ENCODE measurements around the gene PARVB. TPM values are rescaled to one million over a fixed set of nuclear protein-coding genes. Genes with fewer than 3 reads are reported as not detected.

PARVB gene
- polyA plus RNA-seq, 1 experiment: 65.8 TPM

DNA sequence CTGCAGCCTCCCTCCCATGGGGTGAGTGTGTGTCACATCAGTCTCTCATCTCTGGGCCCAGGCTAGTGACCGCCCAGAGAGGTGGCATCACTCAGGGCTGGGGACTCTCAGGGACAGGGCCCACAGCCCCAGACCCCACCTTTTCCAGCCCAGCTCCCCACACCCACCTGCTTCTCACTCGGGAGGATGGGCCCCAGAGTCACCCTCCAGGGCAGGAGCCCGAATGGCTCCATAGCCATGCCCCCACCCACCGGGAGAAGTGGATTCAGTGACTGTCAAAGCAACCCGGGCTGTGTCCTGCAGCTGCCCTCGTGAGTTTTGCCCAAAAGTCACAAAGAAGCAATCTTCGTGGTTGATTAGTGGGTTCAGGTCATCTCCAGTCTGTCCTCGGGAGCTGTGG is 182.6 kb downstream of the PARVB start:
- ChIA-PET CTCF (interaction anchor here (1.0 kb wide), 1 partner anchor 9 kb away, joined by 3 read pairs; no protein-coding TSS in a partner anchor), POLR2A (no interaction called here)
- TF ChIP-seq, protein P1, sequence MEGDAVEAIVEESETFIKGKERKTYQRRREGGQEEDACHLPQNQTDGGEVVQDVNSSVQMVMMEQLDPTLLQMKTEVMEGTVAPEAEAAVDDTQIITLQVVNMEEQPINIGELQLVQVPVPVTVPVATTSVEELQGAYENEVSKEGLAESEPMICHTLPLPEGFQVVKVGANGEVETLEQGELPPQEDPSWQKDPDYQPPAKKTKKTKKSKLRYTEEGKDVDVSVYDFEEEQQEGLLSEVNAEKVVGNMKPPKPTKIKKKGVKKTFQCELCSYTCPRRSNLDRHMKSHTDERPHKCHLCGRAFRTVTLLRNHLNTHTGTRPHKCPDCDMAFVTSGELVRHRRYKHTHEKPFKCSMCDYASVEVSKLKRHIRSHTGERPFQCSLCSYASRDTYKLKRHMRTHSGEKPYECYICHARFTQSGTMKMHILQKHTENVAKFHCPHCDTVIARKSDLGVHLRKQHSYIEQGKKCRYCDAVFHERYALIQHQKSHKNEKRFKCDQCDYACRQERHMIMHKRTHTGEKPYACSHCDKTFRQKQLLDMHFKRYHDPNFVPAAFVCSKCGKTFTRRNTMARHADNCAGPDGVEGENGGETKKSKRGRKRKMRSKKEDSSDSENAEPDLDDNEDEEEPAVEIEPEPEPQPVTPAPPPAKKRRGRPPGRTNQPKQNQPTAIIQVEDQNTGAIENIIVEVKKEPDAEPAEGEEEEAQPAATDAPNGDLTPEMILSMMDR (IDR thresholded peaks at IDR 0.05; ENCODE audit: insufficient read depth, low read depth, low read length): no peak
- DNase-seq (ENCODE audit: low read depth): no peak
- peaks cover 3% of the 10 kb centered on the region; the same call in 1 of the 2 replicates for H3K27me3 ChIP-seq (ENCODE audit: control insufficient read depth, insufficient read depth, low read length)
- no peaks in the 10 kb centered on the region for H3K36me3 ChIP-seq (ENCODE audit: control insufficient read depth, insufficient read depth, low read length)
- no peak overlapping the region for H3K4me3 ChIP-seq (ENCODE audit: low read depth, low read length)

DNA sequence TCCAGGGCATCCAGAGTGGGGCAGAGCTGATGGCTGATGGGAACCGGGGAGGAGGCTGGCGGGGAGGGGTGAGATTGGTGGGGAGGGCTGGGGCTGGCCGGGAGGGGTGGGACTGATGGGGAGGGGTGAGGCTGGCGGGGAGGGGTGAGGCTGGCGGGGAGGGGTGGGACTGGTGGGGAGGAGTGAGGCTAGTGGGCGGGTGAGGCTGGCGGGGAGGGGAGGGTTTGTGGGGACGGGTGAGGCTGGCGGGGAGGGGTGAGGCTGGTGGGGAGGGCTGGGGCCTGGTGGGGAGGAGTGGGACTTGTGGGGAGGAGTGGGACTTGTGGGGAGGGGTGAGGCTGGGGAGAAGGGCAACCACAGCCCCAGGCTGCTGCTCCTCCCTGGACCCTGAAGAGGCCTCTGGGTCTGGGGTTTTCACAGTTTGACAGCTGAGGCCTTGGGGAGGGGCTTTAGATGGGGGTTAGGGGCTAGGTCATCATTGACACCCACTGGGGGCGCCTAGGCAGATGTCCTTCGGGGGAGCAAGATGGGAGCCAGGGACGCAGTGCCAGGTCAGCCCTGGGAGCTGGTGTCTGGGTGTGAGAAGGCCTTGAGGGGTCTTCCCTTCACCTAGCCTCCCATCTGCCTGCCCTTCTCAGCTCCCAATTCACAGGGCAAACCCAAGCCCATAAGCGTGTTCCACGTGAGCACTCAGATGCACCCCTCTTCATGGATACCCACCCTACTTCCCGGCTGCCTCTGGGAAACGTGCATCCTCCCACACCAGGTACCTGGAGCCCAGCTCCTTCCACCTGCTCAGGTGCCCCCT is 183.3 kb downstream of the PARVB start:
- peaks cover 4% of the 10 kb centered on the region; the same call in 1 of the 2 replicates for H3K27me3 ChIP-seq (ENCODE audit: control insufficient read depth, insufficient read depth, low read length)
- H3K4me3 ChIP-seq (ENCODE audit: low read depth, low read length): no peak overlapping the region
- TF ChIP-seq, protein P1 (IDR thresholded peaks at IDR 0.05; ENCODE audit: insufficient read depth, low read depth, low read length): no peak
- no peaks in the 10 kb centered on the region for H3K36me3 ChIP-seq (ENCODE audit: control insufficient read depth, insufficient read depth, low read length)
- ChIA-PET CTCF (interaction anchor here (1.0 kb wide), 1 partner anchor 8 kb away, joined by 3 read pairs; no protein-coding TSS in a partner anchor), POLR2A (no interaction called here)
- DNase-seq (ENCODE audit: low read depth): no peak

DNA sequence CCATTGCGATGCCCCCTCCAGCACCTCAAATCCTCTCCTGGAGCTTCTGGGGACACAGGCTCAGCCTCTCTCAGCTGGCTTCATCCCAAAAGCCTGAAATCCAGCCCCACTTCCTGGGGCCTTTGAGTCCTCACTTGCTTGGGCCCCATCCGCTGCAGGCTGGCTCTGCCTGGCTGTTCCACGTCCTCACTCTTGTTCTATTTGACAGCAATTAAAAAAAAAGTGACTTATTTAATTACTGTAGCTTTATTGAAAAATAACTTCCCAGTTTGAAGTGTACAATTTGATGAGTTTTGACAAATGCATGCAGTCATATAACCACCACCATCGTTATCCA is 183.8 kb downstream of the PARVB start:
- DNase-seq (ENCODE audit: low read depth): no peak
- TF ChIP-seq, protein P1 (IDR thresholded peaks at IDR 0.05; ENCODE audit: insufficient read depth, low read depth, low read length): no peak
- ChIA-PET CTCF (no interaction called here), POLR2A (no interaction called here)
- peaks cover 4% of the 10 kb centered on the region; the same call in 1 of the 2 replicates for H3K27me3 ChIP-seq (ENCODE audit: control insufficient read depth, insufficient read depth, low read length)
- no peaks in the 10 kb centered on the region for H3K36me3 ChIP-seq (ENCODE audit: control insufficient read depth, insufficient read depth, low read length)
- H3K4me3 ChIP-seq (ENCODE audit: low read depth, low read length): no peak overlapping the region

DNA sequence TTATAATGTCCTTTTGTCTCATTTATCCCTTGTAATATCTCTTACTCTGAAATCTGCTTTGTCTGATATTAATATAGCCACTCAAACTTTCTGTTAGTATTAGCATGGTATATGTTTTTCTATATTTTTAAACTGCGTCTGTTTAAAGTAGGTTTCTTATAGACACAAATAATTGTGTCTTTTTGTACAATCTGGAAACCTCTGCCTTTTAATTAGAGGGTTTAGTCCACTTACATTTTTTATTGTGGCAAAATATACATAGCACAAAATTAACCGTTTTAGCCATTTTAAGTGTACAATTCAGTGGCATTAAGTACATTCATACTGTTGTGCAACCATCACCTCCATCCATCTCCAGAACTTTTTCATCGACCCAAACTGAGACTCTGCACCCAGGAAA is 185.2 kb downstream of the PARVB start:
- no peak for DNase-seq (ENCODE audit: low read depth)
- TF ChIP-seq, protein P1 (IDR thresholded peaks at IDR 0.05; ENCODE audit: insufficient read depth, low read depth, low read length): no peak
- Histone ChIP-seq H3K27me3 (ENCODE audit: control insufficient read depth, insufficient read depth, low read length) (peaks cover 4% of the 10 kb centered on the region; the same call in 1 of the 2 replicates), H3K36me3 (ENCODE audit: control insufficient read depth, insufficient read depth, low read length) (no peaks in the 10 kb centered on the region), H3K4me3 (ENCODE audit: low read depth, low read length) (no peak overlapping the region)
- POLR2A ChIA-PET: no interaction called here
- CTCF ChIA-PET: no interaction called here

DNA sequence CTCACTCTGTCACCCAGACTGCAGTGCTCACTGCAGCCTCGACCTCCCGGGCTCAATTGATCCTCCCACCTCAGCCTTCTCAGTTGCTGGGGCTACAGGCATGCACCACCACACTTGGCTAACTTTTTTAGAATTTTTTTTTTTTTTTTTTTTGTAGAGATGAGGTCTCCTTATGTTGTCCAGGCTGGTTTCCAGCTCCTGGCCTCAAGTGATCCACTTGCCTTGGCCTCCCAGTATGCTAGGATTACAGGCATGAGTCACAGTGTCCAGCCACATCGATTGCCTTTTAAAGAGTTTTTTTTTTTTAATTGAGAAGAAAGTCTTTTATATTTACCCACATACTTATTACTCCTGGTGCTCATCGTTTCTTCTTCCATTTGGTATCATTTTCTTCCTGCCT is 186.6 kb downstream of the PARVB start:
- POLR2A ChIA-PET: no interaction called here
- TF ChIP-seq, protein P1 (IDR thresholded peaks at IDR 0.05; ENCODE audit: insufficient read depth, low read depth, low read length): no peak
- Histone ChIP-seq H3K4me3 (ENCODE audit: low read depth, low read length) (no peak overlapping the region), H3K36me3 (ENCODE audit: control insufficient read depth, insufficient read depth, low read length) (no peaks in the 10 kb centered on the region), H3K27me3 (ENCODE audit: control insufficient read depth, insufficient read depth, low read length) (peaks cover 2% of the 10 kb centered on the region; the same call in 1 of the 2 replicates)
- CTCF ChIA-PET: interaction anchor here (0.8 kb wide), 1 partner anchor 8 kb away, joined by 3 read pairs; no protein-coding TSS in a partner anchor
- DNase-seq (ENCODE audit: low read depth): no peak

All from BJ (cell line).